Upper lobe of right lung (tissue), 1 donor: ENCODE results near the gene GOLGA6C. TPM values are rescaled to one million over a fixed set of nuclear protein-coding genes. Genes with fewer than 3 reads are reported as not detected.
"Not testable (repeated sequence)": the region's sequence is repeated elsewhere in the genome, so short reads cannot be mapped to it uniquely, and the experiment has no call there.

Experiments
- ATAC-seq: fragments of 200-7000 bp; cut with Tn5 transposase; one replicate; pipeline ENCODE4 v1.9.1; 2020; ENCODE audit warnings: mild to moderate bottlenecking, moderate library complexity
- DNase-seq: peaks from one replicate; pipeline ENCODE4 v3.0.0-alpha.2; 2020
- H3K27ac ChIP-seq: fragments of 200-600 bp; one replicate; pipeline ENCODE4 v1.8.0; 2022
- H3K27me3 ChIP-seq: fragments of 200-600 bp; one replicate; pipeline ENCODE4 v1.8.0; 2022; ENCODE audit warnings: mild to moderate bottlenecking
- H3K36me3 ChIP-seq: fragments of 200-600 bp; one replicate; pipeline ENCODE4 v1.8.0; 2022
- H3K4me1 ChIP-seq: fragments of 200-600 bp; one replicate; pipeline ENCODE4 v1.8.0; 2022
- H3K4me3 ChIP-seq: fragments of 200-600 bp; one replicate; pipeline ENCODE4 v1.8.0; 2022; ENCODE audit warnings: mild to moderate bottlenecking
- H3K9me3 ChIP-seq: fragments of 200-600 bp; one replicate; pipeline ENCODE4 v1.8.0; 2022
- CTCF ChIP-seq: fragments of 200-600 bp; IDR thresholded peaks from one replicate; pipeline ENCODE4 v1.8.0; 2022; ENCODE audit warnings: antibody characterized with exemption
- intact Hi-C: fragments of 100-400 bp; cut with DNase I; formaldehyde crosslinking; loops from one replicate; pipeline ENCODE4 v1.11.0; 2022
- total RNA-seq: library from RNA; stranded (reverse); fragmentation: NEBNext Ultra II Directional; extraction: Animal tissue kit (Norgen Biotek cat#: 25700); gene quantifications from one replicate; pipeline ENCODE4 v1.2.1, GENCODE V29; 2021
- donor health status: DM: no; HTN: yes; CAD: no; lungs with severe emphysema.

Gene GOLGA6C
- total RNA-seq, 1 donor from 2014 or later: not detected

DNA sequence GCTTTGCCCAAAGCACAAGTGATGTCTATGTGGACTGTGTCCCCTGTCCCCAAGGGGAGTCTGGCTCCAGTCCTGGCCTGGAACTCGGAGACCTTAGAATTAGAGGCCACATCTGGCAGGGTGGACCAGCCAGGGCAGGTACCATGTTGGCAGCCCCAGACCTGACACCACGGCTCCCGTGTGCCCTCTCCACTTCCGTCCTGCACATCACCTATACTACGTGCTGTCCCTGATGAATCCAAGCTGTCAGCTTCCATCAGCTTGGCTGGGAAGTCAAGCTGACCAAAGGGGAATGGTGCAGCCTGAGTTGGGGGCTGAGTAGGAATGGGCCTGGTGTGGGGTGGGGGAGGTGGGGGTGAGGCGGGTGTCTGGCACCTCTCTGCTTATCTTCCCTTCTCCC is 41.1 kb upstream of the GOLGA6C start:
- Histone ChIP-seq H3K27ac (no peak overlapping the region), H3K9me3 (no peaks in the 10 kb centered on the region), H3K27me3 (no peaks in the 10 kb centered on the region), H3K4me1 (no peaks in the 10 kb centered on the region), H3K36me3 (peaks cover 13% of the 10 kb centered on the region), H3K4me3 (no peak overlapping the region)
- ATAC-seq (no peak), DNase-seq (no peak)
- intact Hi-C loops: no loop called here
- TF ChIP-seq CTCF: no peak

- H3K27me3 ChIP-seq, H3K4me1 ChIP-seq, intact Hi-C loops, H3K9me3 ChIP-seq, ATAC-seq, DNase-seq, H3K27ac ChIP-seq, H3K36me3 ChIP-seq, H3K4me3 ChIP-seq: not testable (repeated sequence)
Observed at GRCh38 chr15:75217574-75217973, 40.6 kb upstream of the GOLGA6C start.

DNA sequence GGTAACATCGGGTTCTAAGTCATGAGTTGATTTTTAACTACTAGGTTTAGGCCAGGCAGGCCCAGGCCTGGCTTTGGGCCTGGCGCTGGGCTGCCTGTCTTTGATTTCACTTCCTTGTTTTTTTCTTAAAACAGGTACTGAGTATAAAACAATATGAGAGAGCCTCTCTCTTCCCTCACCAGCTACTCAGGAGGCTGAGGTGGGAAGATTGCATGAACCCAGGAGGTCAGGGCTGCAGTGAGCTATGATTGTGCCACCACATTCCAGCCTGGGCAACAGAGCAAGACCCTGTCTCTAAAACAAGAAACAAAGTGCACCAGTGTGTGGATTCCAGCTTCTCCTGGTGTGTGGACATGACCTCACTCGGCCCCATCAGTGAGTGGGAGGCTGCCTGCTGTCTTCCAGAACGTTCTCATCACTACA is 38.6 kb upstream of the GOLGA6C start:
- H3K9me3 ChIP-seq, DNase-seq, H3K36me3 ChIP-seq, H3K4me3 ChIP-seq, H3K27me3 ChIP-seq, ATAC-seq, H3K27ac ChIP-seq, H3K4me1 ChIP-seq, intact Hi-C loops: not testable (repeated sequence)

DNA sequence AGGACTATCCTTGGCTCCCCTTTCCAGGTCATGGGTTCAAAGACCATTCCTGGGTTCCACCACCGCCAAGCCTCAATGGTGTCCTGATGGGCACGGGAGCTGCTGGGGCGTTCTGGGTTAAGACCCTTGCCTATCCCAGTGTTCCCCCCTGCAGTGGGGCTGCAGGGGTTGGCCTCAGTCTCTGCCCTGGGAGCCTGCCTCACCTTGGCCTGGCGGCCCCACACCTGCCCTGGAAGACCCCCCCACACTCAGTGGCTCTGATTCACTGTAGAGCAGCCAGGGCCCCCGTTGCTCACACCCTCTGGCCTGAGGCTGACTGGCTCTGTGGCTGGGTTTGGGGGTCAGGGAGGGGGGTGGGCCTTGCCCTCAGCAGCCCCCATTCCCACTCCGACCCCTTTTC is 34.4 kb upstream of the GOLGA6C start:
- Histone ChIP-seq H3K9me3 (no peaks in the 10 kb centered on the region), H3K36me3 (no peaks in the 10 kb centered on the region), H3K27ac (no peak overlapping the region), H3K27me3 (no peaks in the 10 kb centered on the region), H3K4me1 (no peaks in the 10 kb centered on the region), H3K4me3 (no peak overlapping the region)
- TF ChIP-seq CTCF: no peak
- intact Hi-C loops: no loop called here
- no peak for DNase-seq
- peak; percentile 6 for ATAC-seq

DNA sequence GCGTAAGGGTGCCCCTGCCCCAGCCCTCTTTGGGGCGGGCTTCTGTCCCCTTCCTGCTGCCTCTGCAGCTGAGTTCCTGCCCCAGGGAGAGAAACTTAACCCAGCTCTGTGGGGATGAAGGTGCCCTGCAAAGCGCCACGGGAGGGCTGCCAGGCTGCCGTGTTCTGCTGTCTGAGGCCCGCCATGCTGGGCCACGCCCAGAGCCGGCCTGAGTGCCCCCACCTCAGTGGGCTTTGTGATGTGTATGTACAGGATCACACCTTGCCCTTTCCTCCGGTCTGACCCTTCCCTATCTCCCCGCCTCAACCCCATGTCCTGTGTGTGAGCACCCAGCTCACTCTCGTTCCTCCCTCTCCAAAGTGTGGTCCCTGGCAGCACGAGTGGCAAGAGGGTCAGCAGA is 33.9 kb upstream of the GOLGA6C start:
- no peak overlapping the region for H3K4me3 ChIP-seq
- H3K27ac ChIP-seq: no peak overlapping the region
- intact Hi-C loops: no loop called here
- no peak for ATAC-seq
- no peak for TF ChIP-seq CTCF
- H3K36me3 ChIP-seq: no peaks in the 10 kb centered on the region
- no peak for DNase-seq
- no peaks in the 10 kb centered on the region for H3K9me3 ChIP-seq
- no peaks in the 10 kb centered on the region for H3K4me1 ChIP-seq
- no peaks in the 10 kb centered on the region for H3K27me3 ChIP-seq

DNA sequence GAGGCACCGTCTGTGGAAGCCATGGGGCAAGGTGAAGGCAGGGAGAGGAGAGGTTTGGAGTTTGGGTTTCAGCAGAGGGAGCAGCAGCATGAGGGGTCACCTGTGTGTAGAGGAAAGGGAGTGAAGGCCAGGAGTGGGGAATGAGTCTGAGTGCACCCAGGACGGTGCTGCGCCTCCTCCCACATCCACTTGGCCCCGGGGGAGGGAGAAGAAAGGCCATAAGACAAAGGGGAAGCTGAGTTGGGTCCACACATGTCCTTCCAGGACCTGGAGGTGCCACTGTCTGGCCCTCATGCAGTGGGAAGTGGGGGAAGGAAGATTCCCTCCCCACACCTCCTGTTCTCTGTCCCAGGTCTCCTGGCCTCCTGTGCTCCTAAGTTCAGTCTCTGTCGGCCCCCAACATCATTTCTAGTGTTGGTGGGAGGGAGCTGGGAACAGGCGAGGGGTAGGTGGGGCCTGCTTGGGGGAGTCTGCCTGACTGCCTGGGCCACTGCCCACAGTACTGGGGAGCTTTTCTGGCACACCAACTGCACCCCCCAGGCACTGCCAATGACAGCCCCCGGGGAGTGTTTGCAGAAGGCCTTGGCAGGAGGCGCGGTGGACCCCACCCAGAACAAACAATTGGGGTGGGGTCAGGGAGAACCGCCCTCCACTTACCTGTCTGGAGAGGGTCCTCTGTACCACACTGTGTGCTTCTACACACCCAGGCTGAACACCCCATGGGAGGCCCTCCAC is 32.9 kb upstream of the GOLGA6C start:
- intact Hi-C loops, ATAC-seq, H3K27ac ChIP-seq: not testable (repeated sequence)

DNA sequence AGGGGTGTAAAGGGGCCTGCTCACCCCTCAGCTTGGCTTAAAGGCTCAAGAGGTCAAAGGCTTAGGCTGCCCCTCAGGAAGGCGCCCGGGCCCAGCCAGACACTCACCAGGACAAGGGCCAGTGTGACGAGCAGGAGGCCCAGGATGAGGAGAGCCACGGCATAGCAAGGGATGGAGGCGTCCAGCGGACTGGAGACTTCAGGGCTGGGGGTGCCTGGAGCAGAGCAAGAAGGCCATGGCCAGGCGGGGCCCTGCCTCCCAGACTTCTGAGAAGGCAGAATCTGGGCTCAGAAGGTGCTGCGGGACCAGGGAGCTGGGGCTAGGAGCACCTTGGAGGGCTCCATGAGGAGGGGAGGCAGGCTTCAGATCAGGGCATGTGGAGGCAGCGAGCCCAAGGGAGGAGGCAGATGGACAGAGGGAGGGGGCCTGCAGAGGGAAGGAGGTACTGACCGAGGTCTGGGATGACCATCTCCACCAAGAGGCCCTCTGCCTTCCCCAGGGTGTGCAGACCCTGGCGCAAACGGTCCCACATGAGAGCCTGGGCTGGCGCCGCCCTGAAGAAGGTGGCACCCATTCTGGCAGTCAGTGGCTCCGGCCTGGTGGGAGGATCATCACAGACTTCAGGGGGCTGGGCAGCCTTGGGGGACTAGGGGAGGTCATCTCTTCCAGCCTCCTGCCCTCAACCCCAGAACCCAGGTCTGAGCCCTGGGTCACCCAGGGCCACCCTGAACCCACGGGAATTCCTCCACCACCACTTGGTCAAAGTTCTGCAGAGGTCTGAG is 32.0 kb upstream of the GOLGA6C start:
- H3K27me3 ChIP-seq: no peaks in the 10 kb centered on the region
- intact Hi-C loops: no loop called here
- H3K4me1 ChIP-seq: no peaks in the 10 kb centered on the region
- no peak for TF ChIP-seq CTCF
- DNase-seq (peak; percentile 52), ATAC-seq (no peak)
- no peaks in the 10 kb centered on the region for H3K9me3 ChIP-seq
- no peak overlapping the region for H3K4me3 ChIP-seq
- H3K27ac ChIP-seq: no peak overlapping the region
- no peaks in the 10 kb centered on the region for H3K36me3 ChIP-seq

More for the DNA sequence above, 32.9 kb upstream of the GOLGA6C start:
- H3K9me3 ChIP-seq, H3K4me1 ChIP-seq, H3K4me3 ChIP-seq, H3K36me3 ChIP-seq, H3K27me3 ChIP-seq: not testable (repeated sequence)
- peak; percentile 51 for DNase-seq

DNA sequence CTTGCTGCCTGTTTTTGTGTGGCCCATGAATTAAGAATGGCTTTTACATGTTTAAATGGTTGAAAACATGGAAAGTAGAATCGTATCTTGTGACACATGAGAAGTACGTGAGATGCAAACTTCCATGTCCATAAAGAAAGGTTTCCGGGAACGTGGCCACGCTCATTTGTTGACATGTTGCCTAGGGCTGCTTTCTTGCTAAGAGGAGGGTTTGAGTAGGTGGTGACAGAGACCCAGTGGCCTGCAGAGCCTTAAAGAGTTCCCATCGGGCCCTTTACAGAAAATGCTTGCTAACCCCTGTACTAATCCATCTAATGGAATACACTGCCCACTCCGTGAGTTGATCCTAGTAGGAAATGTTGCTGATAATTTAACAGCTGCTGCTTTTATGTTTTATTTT is 31.0 kb upstream of the GOLGA6C start:
- H3K36me3 ChIP-seq, ATAC-seq, DNase-seq, intact Hi-C loops, H3K9me3 ChIP-seq, H3K27ac ChIP-seq, H3K4me1 ChIP-seq, H3K4me3 ChIP-seq, H3K27me3 ChIP-seq: not testable (repeated sequence)
